Measurements from ENCODE around the gene RAB8B.

Gene RAB8B

GRCh38 chr15:63238796-63239195, 49.4 kb downstream of the RAB8B start:
- no peak overlapping the region for H3K27ac ChIP-seq (ENCODE audit: low read depth, low read length)
- H3K27me3 ChIP-seq (ENCODE audit: control insufficient read depth, insufficient read depth, low read length) = no peaks in the 10 kb centered on the region
- H3K9ac ChIP-seq (ENCODE audit: low read depth, low read length) = no peak overlapping the region
- H3K36me3 ChIP-seq (ENCODE audit: control insufficient read depth, insufficient read depth, low read length) = no peaks in the 10 kb centered on the region
- H3K4me1 ChIP-seq (ENCODE audit: control insufficient read depth, insufficient read depth, low read length) = no peaks in the 10 kb centered on the region
- no peak overlapping the region for H3K4me3 ChIP-seq (ENCODE audit: low read depth, low read length)
- H3K9me3 ChIP-seq (ENCODE audit: control insufficient read depth, insufficient read depth, low read length) = no peaks in the 10 kb centered on the region

GRCh38 chr15:63240109-63240508, 50.7 kb downstream of the RAB8B start:
- no peaks in the 10 kb centered on the region for H3K9me3 ChIP-seq (ENCODE audit: control insufficient read depth, insufficient read depth, low read length)

GRCh38 chr15:63241316-63241715, 51.9 kb downstream of the RAB8B start:
- H3K27me3 ChIP-seq (ENCODE audit: control insufficient read depth, insufficient read depth, low read length) = no peaks in the 10 kb centered on the region
- H3K9me3 ChIP-seq (ENCODE audit: control insufficient read depth, insufficient read depth, low read length) = no peaks in the 10 kb centered on the region
- no peak overlapping the region for H3K4me3 ChIP-seq (ENCODE audit: low read depth, low read length)
- no peak overlapping the region for H3K9ac ChIP-seq (ENCODE audit: low read depth, low read length)
- peaks cover 6% of the 10 kb centered on the region; the same call in 1 of the 2 replicates for H3K36me3 ChIP-seq (ENCODE audit: control insufficient read depth, insufficient read depth, low read length)
- H3K27ac ChIP-seq (ENCODE audit: low read depth, low read length) = no peak overlapping the region
- H3K4me1 ChIP-seq (ENCODE audit: control insufficient read depth, insufficient read depth, low read length) = no peaks in the 10 kb centered on the region

More at GRCh38 chr15:63240109-63240508, 50.7 kb downstream of the RAB8B start:
- Histone ChIP-seq H3K36me3 (ENCODE audit: control insufficient read depth, insufficient read depth, low read length) (0 out of 2 replicates have a peak, but pooled peaks cover under 1% of the 10 kb centered on the region), H3K9ac (ENCODE audit: low read depth, low read length) (no peak overlapping the region), H3K27me3 (ENCODE audit: control insufficient read depth, insufficient read depth, low read length) (no peaks in the 10 kb centered on the region), H3K4me1 (ENCODE audit: control insufficient read depth, insufficient read depth, low read length) (no peaks in the 10 kb centered on the region), H3K4me3 (ENCODE audit: low read depth, low read length) (no peak overlapping the region), H3K27ac (ENCODE audit: low read depth, low read length) (no peak overlapping the region)

- H3K4me1 ChIP-seq (ENCODE audit: control insufficient read depth, insufficient read depth, low read length) = no peaks in the 10 kb centered on the region
- peaks cover 11% of the 10 kb centered on the region; the same call in 1 of the 2 replicates for H3K36me3 ChIP-seq (ENCODE audit: control insufficient read depth, insufficient read depth, low read length)
- H3K9me3 ChIP-seq (ENCODE audit: control insufficient read depth, insufficient read depth, low read length) = no peaks in the 10 kb centered on the region
- H3K4me3 ChIP-seq (ENCODE audit: low read depth, low read length) = no peak overlapping the region
- H3K9ac ChIP-seq (ENCODE audit: low read depth, low read length) = no peak overlapping the region
- H3K27ac ChIP-seq (ENCODE audit: low read depth, low read length) = no peak overlapping the region
- no peaks in the 10 kb centered on the region for H3K27me3 ChIP-seq (ENCODE audit: control insufficient read depth, insufficient read depth, low read length)
These were observed 53.7 kb downstream of the RAB8B start for GRCh38 chr15:63243101-63243500.

- H3K27ac ChIP-seq (ENCODE audit: low read depth, low read length) = no peak overlapping the region
- no peaks in the 10 kb centered on the region for H3K4me1 ChIP-seq (ENCODE audit: control insufficient read depth, insufficient read depth, low read length)
- peaks cover 11% of the 10 kb centered on the region; the same call in 1 of the 2 replicates for H3K36me3 ChIP-seq (ENCODE audit: control insufficient read depth, insufficient read depth, low read length)
- H3K4me3 ChIP-seq (ENCODE audit: low read depth, low read length) = no peak overlapping the region
- no peak overlapping the region for H3K9ac ChIP-seq (ENCODE audit: low read depth, low read length)
- no peaks in the 10 kb centered on the region for H3K27me3 ChIP-seq (ENCODE audit: control insufficient read depth, insufficient read depth, low read length)
- H3K9me3 ChIP-seq (ENCODE audit: control insufficient read depth, insufficient read depth, low read length) = no peaks in the 10 kb centered on the region
These were observed 54.4 kb downstream of the RAB8B start for GRCh38 chr15:63243776-63244175.

GRCh38 chr15:63244399-63244798, 55.0 kb downstream of the RAB8B start:
- H3K4me3 ChIP-seq (ENCODE audit: low read depth, low read length) = no peak overlapping the region
- no peaks in the 10 kb centered on the region for H3K9me3 ChIP-seq (ENCODE audit: control insufficient read depth, insufficient read depth, low read length)
- no peaks in the 10 kb centered on the region for H3K4me1 ChIP-seq (ENCODE audit: control insufficient read depth, insufficient read depth, low read length)
- no peak overlapping the region for H3K27ac ChIP-seq (ENCODE audit: low read depth, low read length)
- H3K9ac ChIP-seq (ENCODE audit: low read depth, low read length) = no peak overlapping the region
- H3K27me3 ChIP-seq (ENCODE audit: control insufficient read depth, insufficient read depth, low read length) = no peaks in the 10 kb centered on the region
- H3K36me3 ChIP-seq (ENCODE audit: control insufficient read depth, insufficient read depth, low read length) = peaks cover 11% of the 10 kb centered on the region; the same call in 1 of the 2 replicates

GRCh38 chr15:63244976-63245645, 55.7 kb downstream of the RAB8B start:
- Histone ChIP-seq H3K9ac (ENCODE audit: low read depth, low read length) (no peak overlapping the region), H3K36me3 (ENCODE audit: control insufficient read depth, insufficient read depth, low read length) (peaks cover 12% of the 10 kb centered on the region; the same call in 1 of the 2 replicates), H3K27me3 (ENCODE audit: control insufficient read depth, insufficient read depth, low read length) (no peaks in the 10 kb centered on the region), H3K4me1 (ENCODE audit: control insufficient read depth, insufficient read depth, low read length) (no peaks in the 10 kb centered on the region), H3K4me3 (ENCODE audit: low read depth, low read length) (no peak overlapping the region), H3K27ac (ENCODE audit: low read depth, low read length) (no peak overlapping the region), H3K9me3 (ENCODE audit: control insufficient read depth, insufficient read depth, low read length) (no peaks in the 10 kb centered on the region)

- no peaks in the 10 kb centered on the region for H3K27me3 ChIP-seq (ENCODE audit: control insufficient read depth, insufficient read depth, low read length)
- H3K4me3 ChIP-seq (ENCODE audit: low read depth, low read length) = no peak overlapping the region
- H3K27ac ChIP-seq (ENCODE audit: low read depth, low read length) = no peak overlapping the region
- H3K9ac ChIP-seq (ENCODE audit: low read depth, low read length) = no peak overlapping the region
- H3K36me3 ChIP-seq (ENCODE audit: control insufficient read depth, insufficient read depth, low read length) = peaks cover 17% of the 10 kb centered on the region; the same call in 1 of the 2 replicates
- H3K9me3 ChIP-seq (ENCODE audit: control insufficient read depth, insufficient read depth, low read length) = no peaks in the 10 kb centered on the region
- H3K4me1 ChIP-seq (ENCODE audit: control insufficient read depth, insufficient read depth, low read length) = no peaks in the 10 kb centered on the region
These were observed 57.5 kb downstream of the RAB8B start for GRCh38 chr15:63246691-63247469.

GRCh38 chr15:63250312-63250965, 61.0 kb downstream of the RAB8B start:
- H3K4me1 ChIP-seq (ENCODE audit: control insufficient read depth, insufficient read depth, low read length) = peaks cover 6% of the 10 kb centered on the region
- H3K36me3 ChIP-seq (ENCODE audit: control insufficient read depth, insufficient read depth, low read length) = peaks cover 16% of the 10 kb centered on the region; the same call in 1 of the 2 replicates
- H3K9me3 ChIP-seq (ENCODE audit: control insufficient read depth, insufficient read depth, low read length) = no peaks in the 10 kb centered on the region
- H3K9ac ChIP-seq (ENCODE audit: low read depth, low read length) = no peak overlapping the region
- H3K27ac ChIP-seq (ENCODE audit: low read depth, low read length) = no peak overlapping the region
- H3K4me3 ChIP-seq (ENCODE audit: low read depth, low read length) = no peak overlapping the region
- H3K27me3 ChIP-seq (ENCODE audit: control insufficient read depth, insufficient read depth, low read length) = no peaks in the 10 kb centered on the region

GRCh38 chr15:63251701-63252100, 62.3 kb downstream of the RAB8B start:
- Histone ChIP-seq H3K9me3 (ENCODE audit: control insufficient read depth, insufficient read depth, low read length) (no peaks in the 10 kb centered on the region), H3K36me3 (ENCODE audit: control insufficient read depth, insufficient read depth, low read length) (peaks cover 10% of the 10 kb centered on the region; the same call in 1 of the 2 replicates)

More at GRCh38 chr15:63251701-63252100, 62.3 kb downstream of the RAB8B start:
- Histone ChIP-seq H3K9ac (ENCODE audit: low read depth, low read length) (no peak overlapping the region), H3K4me3 (ENCODE audit: low read depth, low read length) (no peak overlapping the region), H3K27ac (ENCODE audit: low read depth, low read length) (no peak overlapping the region), H3K27me3 (ENCODE audit: control insufficient read depth, insufficient read depth, low read length) (no peaks in the 10 kb centered on the region), H3K4me1 (ENCODE audit: control insufficient read depth, insufficient read depth, low read length) (peaks cover 18% of the 10 kb centered on the region)

Data from HUES48 (cell line).